NCI-H146 treated with DMSO at 0.1 percent for 48 hours (cell line): ENCODE data around the gene RGR.

Source experiments
- DNase-seq: peaks from one replicate; lab custom pipeline; 2025; ENCODE audit not compliant: unreplicated experiment; lab: John Stamatoyannopoulos, UW

Gene RGR

GRCh38 chr10:84217746-84218145, 27.1 kb upstream of the RGR start:
- DNase-seq, result no peak

- no peak for DNase-seq
These were observed 22.9 kb upstream of the RGR start for GRCh38 chr10:84221916-84222315.

GRCh38 chr10:84224411-84225028, 20.3 kb upstream of the RGR start:
- DNase-seq, result no peak

- no peak for DNase-seq
These were observed 19.3 kb upstream of the RGR start, which contains the start of gene LRIT2 for GRCh38 chr10:84225427-84226173. Gene LRIT2 (minus strand): TSS chr10:84225544. CDS start chr10:84225520, 24 bp downstream.

- no peak for DNase-seq
These were observed 18.2 kb upstream of the RGR start for GRCh38 chr10:84226616-84227015.

- DNase-seq, result no peak
These were observed 17.0 kb upstream of the RGR start for GRCh38 chr10:84227810-84228209.

- DNase-seq, result no peak
These were observed 14.5 kb upstream of the RGR start for GRCh38 chr10:84230359-84230758.

- no peak for DNase-seq
These were observed 12.5 kb upstream of the RGR start for GRCh38 chr10:84232376-84232775.

GRCh38 chr10:84233940-84234339, 10.9 kb upstream of the RGR start:
- no peak for DNase-seq

GRCh38 chr10:84234479-84234878, 10.4 kb upstream of the RGR start:
- DNase-seq, result no peak

GRCh38 chr10:84235096-84235495, 9.8 kb upstream of the RGR start:
- DNase-seq, result no peak

- no peak for DNase-seq
These were observed 8.1 kb upstream of the RGR start for GRCh38 chr10:84236807-84237198.

GRCh38 chr10:84237199-84238051, 7.4 kb upstream of the RGR start:
- DNase-seq, result no peak

- DNase-seq, result no peak
These were observed 5.9 kb upstream of the RGR start for GRCh38 chr10:84238909-84239308.

GRCh38 chr10:84241185-84241790, 3.6 kb upstream of the RGR start, which contains the start of gene LRIT1:
Gene LRIT1 (minus strand): TSS chr10:84241546. CDS start chr10:84241439, 107 bp downstream.
- DNase-seq, result no peak

- no peak for DNase-seq
These were observed 1.1 kb upstream of the RGR start for GRCh38 chr10:84243759-84244158.

- DNase-seq, result no peak
These were observed 2.6 kb downstream of the RGR start for GRCh38 chr10:84247496-84247895.

- DNase-seq, result no peak
These were observed 3.9 kb downstream of the RGR start for GRCh38 chr10:84248794-84249193.

GRCh38 chr10:84254552-84255478, 10.0 kb downstream of the RGR start:
- DNase-seq, result no peak
